ENCODE measurements around the gene TMEM129.
A peak's percentile ranks its signal among the peaks of the same experiment; 100 is the strongest.

The TMEM129 gene

DNA sequence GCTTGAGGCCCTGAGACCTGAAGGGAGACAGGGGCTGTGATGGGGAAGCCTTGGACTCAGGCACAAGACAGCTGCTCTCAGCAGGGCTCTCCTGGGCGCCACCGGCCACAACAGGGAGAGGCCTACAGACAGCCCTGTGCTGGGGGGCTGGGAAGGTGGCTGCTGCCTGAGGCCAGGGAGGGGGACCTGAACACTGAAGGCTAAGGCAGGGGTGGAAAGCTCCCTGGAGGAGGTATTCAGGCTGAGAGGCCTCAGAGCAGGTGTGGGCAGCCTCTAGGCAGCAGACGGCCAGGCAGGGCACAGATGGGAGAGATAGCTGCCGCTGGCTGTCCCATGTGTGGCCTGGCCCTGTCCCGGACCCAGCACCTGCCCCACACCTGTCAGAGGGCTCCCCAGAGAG is 33.2 kb upstream of the TMEM129 start (continued):
- TF ChIP-seq ZNF530 (tag by site-specific recombination; IDR thresholded peaks at IDR 0.05; ENCODE audit: low read depth) (no peak), ZNF266 (tag by site-specific recombination; IDR thresholded peaks at IDR 0.05; ENCODE audit: low read depth) (no peak), ZBTB7A (tag by site-specific recombination; IDR thresholded peaks at IDR 0.05; ENCODE audit: low read depth) (no peak), TCF7L2 (IDR thresholded peaks at IDR 0.05; ENCODE audit: borderline replicate concordance, low read depth, low read length) (no peak), PRDM2 (tag by site-specific recombination; IDR thresholded peaks at IDR 0.05; ENCODE audit: borderline replicate concordance) (no peak), OVOL3 (tag by site-specific recombination; IDR thresholded peaks at IDR 0.05) (no peak), ZFHX2 (tag by site-specific recombination; conservative IDR thresholded peaks at IDR 0.05) (peak; percentile 74), GLIS1 (tag by site-specific recombination; IDR thresholded peaks at IDR 0.05) (peak; percentile 39; the same call in 1 of the 2 replicates), BCL11A (tag by site-specific recombination; IDR thresholded peaks at IDR 0.05; ENCODE audit: low read depth) (no peak), ZNF16 (tag by site-specific recombination; IDR thresholded peaks at IDR 0.05; ENCODE audit: low read depth) (no peak), ZNF157 (tag by site-specific recombination; IDR thresholded peaks at IDR 0.05) (no peak)

GRCh38 chr4:1753697-1754311 is 32.7 kb upstream of the TMEM129 start:
- CTCF ChIA-PET: interaction anchor here (0.8 kb wide), 1 partner anchor 56 kb away, joined by 6 read pairs; no protein-coding TSS in a partner anchor
- H3K27ac ChIP-seq (ENCODE audit: extremely low read depth, low read depth, low read length): no peak overlapping the region
- no peaks in the 10 kb centered on the region for H3K4me1 ChIP-seq (ENCODE audit: control insufficient read depth, insufficient read depth, low read length)
- H3K4me3 ChIP-seq (ENCODE audit: low read depth, low read length): no peak overlapping the region
- no peaks in the 10 kb centered on the region for H3K36me3 ChIP-seq (ENCODE audit: control insufficient read depth in 2 of 2, insufficient read depth in 1 of 2, low read length in 2 of 2)
- TF ChIP-seq ZNF184 (tag by site-specific recombination; IDR thresholded peaks at IDR 0.05) (no peak), ZNF48 (tag by site-specific recombination; IDR thresholded peaks at IDR 0.05) (no peak), GLIS1 (tag by site-specific recombination; IDR thresholded peaks at IDR 0.05) (peak; percentile 58; the same call in 1 of the 2 replicates), ZNF423 (tag by site-specific recombination; IDR thresholded peaks at IDR 0.05) (0 out of 2 replicates have a peak, but pooled peaks have one; percentile 11), KLF9 (tag by site-specific recombination; IDR thresholded peaks at IDR 0.05; ENCODE audit: low read depth) (no peak), ZNF660 (tag by site-specific recombination; IDR thresholded peaks at IDR 0.05) (no peak), ZBTB1 (tag by site-specific recombination; IDR thresholded peaks at IDR 0.05) (no peak), ZNF791 (tag by site-specific recombination; IDR thresholded peaks at IDR 0.05) (no peak), ZNF654 (tag by site-specific recombination; IDR thresholded peaks at IDR 0.05; ENCODE audit: low read depth) (no peak), PRDM2 (tag by site-specific recombination; IDR thresholded peaks at IDR 0.05; ENCODE audit: borderline replicate concordance) (no peak), ZNF2 (tag by site-specific recombination; IDR thresholded peaks at IDR 0.05) (no peak), ZNF596 (tag by site-specific recombination; IDR thresholded peaks at IDR 0.05) (no peak)
- H3K9me3 ChIP-seq (ENCODE audit: control insufficient read depth, insufficient read depth, low read depth, low read length): no peaks in the 10 kb centered on the region
- POLR2A ChIA-PET: no interaction called here
